Stimulated activated CD8-positive, alpha-beta memory T cell treated with anti-CD3 and anti-CD28 coated beads, Interleukin-12 subunit alpha, Interleukin-12 subunit beta, amount 100 ng/mL, for 1 hour (primary cell): ENCODE data around the gene UBA5.
A peak's percentile ranks its signal among the peaks of the same experiment; 100 is the strongest.
"Not testable (repeated sequence)": the region's sequence is repeated elsewhere in the genome, so short reads cannot be mapped to it uniquely, and the experiment has no call there.

Source experiments
- DNase-seq: peaks from one replicate; pipeline ENCODE4 v3.0.0-alpha.2; 2020; ENCODE audit warnings: low read depth

Gene UBA5

DNA sequence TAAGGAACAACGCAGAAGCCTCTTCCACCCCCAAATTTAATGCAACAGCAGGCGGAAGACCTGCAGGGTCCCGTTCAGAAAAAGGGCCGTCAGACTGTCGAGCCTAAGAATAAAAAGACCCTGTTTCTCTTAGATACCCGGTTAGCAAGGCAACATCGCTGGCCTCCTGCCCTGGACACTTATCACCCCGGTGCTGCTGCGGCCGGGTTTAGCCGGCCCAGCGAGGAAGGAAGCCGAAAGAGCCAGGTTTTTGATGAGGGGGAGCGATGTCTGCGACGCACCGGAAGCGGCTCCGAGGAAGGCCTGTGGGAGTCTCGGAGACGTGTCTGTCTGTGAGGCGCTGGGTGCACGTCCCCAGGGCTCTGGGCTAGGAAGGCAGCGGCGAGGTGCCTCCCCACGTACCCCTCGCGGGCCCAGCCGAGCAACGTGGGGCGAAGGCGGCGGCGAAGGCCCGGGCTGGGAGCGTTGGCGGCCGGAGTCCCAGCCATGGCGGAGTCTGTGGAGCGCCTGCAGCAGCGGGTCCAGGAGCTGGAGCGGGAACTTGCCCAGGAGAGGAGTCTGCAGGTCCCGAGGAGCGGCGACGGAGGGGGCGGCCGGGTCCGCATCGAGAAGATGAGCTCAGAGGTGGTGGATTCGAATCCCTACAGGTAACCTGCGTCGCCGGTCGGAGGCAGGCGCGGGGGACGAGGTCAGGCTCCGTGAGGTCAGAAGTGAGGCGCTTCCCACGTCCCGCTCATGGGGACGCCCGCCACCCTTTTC, at the start of gene UBA5:
Gene UBA5, plus strand, starts transcription at position 278 of the 759 bp plus-strand sequence. Its CDS starts 209 bp downstream, at position 487.
- DNase-seq = peak; percentile 43

DNA sequence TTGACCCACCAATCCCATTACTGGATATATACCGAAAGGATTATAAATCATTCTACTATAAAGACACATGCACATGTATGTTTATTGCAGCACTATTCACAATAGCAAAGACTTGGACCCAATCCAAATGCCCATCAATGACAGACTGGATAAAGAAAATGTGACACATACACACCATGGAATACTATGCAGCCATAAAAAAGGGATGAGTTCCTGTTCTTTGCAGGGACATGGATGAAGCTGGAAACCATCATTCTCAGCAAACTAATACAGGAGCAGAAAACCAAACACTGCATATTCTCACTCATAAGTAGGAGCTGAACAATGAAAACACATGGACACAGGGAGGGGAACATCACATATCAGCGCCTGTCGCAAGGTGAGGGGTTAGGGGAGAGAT, 44.8 kb upstream of the UBA5 start:
- not testable (repeated sequence) for DNase-seq

DNA sequence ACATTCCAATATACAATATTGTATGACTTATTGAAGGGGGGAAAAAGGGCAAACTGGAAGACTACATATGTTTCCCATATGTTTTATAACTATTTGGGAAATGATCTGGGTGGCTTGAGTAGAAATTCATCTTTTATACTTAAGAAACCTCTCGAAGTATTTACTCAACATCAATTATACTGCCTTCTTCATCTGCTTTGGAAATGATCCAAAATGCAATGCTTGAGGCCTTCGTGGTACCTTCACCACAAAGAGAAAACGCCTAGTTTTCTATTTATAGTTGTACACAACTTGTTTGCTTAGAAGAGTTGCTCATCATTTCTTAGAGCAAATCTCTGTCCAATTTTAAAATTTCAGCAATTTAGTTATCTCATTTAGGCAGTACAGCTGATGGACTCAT, 44.2 kb upstream of the UBA5 start:
- no peak for DNase-seq

DNA sequence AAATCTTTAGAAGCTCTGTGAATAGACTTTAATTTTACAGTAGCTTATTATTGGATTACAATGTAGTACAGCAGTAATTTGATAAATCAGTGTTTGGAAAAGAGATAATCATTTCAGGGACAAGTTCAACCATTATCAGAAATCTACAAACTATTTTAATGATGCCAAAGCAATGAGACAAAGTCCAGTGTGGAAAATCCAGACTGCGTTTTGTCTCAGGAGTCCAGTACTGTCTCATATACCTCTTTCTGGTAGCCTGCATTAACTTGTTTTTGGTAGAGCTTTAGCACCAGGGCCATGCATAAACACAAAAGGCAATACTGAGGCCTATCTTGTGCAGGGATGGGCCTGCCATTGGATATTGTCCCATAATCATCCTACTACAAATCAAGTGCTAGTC, 43.3 kb upstream of the UBA5 start:
- no peak for DNase-seq

DNA sequence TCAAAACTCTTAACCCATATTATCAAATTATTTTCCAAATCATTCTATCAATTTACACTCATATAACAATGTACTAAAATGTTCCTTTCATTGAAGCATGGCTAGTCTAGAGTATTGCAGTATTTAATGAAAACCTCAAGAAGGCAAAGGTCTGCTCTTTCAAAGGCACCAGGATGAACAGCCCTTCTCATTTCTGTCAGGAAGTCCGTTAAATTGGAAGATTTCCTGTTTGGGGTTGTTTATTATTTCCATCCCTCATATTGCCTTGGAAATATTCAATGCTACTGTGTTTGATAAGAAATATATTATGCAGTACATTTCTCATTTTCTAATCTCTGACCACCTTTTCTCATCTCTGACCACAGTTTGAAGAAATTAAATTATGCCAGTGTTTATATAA, 38.0 kb upstream of the UBA5 start:
- no peak for DNase-seq

DNA sequence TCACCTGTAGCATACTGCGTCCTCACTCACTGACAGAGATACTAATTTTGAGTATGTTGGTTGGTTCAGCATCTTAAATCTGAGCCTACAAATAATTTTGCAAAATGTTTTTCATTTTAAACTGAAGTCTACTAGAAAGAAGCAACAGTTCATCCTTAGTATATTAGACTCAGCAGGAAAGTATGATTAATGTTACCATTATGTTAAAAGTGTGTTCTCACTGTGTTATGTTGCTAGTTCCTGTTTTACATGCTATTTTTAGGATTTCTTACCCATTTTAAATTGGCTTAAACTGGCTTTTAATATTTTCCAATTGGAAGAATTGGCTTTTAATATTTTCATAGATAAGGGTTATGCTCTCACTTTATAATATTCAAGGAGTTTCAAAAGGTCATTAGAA, 37.4 kb upstream of the UBA5 start:
- DNase-seq = no peak

DNA sequence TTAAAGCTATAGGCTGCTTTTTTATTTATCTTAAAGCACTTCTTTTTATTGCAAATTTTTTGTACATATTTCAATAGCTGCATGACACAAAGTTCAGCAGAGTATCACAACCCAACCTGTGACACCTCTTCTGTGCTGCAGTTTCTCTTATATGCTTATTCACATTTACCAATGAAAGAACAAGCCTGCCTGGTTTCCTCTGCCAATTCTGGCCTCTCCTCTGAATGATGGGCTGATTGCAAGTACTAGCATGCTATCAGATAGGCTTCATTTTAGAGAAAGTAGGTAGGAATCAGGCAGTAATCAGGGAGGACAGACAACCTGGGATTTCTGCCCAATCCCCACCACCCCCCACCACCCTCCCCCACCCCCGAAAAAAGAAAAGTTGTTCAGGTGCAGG, 36.5 kb upstream of the UBA5 start:
- DNase-seq = no peak

DNA sequence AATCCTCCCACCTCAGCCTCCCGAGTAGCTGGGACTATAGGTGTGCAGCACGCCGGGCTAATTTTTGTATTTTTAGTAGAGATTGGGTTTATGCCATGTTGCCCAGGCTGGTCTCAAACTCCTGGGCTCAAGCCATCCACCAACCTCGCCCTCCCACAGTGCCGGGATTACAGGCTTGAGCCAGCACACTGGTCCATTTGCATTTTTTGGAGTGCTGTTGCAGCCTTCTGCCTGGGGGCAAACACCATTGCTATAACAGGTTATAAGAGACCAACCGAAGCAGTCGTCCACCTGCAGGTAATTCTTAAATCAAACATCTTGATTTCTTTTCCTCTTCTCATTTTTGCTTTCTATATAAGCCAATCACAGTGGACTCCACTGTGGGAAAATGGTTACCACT, 35.3 kb upstream of the UBA5 start:
- DNase-seq = no peak

DNA sequence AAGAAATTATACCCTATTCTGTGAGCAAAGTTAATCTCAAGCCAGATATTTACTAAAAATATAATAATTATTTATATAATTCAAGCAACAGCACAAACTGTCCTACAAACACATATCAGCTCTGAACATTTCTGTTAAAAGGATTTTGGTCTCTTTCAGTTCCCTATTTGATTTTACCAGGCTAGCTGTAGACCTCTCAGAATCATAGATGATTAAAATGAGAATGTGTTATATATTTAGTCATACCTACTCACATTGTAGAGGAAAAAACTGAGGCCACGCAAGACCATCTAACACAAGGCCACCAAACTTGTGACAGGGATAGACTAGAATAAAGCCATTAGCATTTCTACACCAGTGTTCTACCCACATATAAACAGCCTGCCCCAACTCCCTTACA, 34.5 kb upstream of the UBA5 start:
- no peak for DNase-seq

DNA sequence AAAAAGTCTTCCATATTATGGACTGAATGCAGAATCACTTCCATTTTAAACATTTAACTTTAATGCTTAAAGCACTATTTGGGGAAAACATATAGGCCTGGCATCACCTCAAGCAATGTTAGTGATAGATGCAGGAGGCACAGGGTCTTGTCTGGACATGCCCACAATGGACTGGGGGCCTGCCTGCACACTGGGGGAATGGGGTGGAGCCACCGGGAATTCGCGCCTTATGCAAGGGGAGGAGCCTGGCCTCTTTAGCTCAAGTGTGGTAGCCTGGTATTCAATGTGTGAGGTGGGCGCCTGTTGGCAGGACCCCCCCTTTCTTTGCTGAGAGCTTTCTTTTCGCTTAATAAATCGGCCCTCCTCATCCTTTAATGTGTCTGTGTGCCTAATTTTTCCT, 33.2 kb upstream of the UBA5 start:
- DNase-seq = no peak

DNA sequence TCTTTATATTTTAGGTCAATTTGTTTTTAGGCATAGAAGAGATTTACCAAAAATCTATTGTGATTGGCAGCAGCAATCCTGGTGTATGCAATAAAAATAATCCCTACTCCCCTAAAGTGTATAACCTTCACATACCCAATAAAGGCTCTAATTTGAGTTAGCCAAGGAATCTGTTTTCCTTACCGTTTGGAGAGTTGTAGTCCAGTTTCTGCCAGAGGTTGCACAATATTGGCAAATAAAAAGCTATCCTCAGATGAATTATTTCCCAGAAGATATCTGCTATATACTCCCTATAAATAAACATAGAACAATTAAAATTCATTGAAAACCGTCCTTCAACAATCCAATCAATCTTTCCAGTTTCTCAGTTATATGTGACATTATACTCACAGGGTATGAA, 32.0 kb upstream of the UBA5 start:
- DNase-seq = no peak

DNA sequence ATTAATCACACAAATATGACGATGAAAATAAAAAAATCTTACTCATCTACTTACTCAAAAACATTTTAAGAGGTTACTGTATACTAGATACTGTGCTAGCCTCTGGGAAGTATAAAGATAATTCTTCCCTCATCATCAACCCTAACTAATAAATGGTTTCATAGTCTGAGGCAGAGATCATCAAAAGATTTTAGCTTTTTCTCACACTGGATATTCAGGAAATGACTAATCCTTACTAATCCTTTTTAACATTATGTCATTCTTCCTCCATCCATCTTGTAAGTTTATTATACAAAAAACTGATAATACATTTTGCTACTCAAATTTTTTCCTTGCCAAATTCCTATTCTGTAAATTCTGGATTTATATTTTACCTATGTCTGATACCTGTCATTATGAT, 30.2 kb upstream of the UBA5 start:
- no peak for DNase-seq

DNA sequence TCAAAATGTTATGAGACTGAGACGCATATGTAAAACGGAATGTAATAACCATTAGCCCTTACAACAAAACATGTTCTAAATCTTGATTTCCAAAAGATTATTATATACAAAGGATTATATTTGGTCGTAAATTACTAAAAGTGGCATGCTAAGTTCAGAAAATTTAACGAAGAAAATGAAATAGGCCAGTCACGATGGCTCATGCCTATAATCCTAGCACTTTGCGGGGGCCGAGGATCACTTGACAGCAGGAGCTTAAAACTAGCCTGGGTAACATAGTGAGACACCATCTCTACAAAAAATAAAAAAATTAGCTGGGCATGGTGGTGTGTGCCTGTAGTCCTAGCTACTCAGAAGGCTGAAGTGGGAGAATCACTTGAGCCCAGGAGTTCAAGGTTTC, 29.5 kb upstream of the UBA5 start:
- DNase-seq = no peak

DNA sequence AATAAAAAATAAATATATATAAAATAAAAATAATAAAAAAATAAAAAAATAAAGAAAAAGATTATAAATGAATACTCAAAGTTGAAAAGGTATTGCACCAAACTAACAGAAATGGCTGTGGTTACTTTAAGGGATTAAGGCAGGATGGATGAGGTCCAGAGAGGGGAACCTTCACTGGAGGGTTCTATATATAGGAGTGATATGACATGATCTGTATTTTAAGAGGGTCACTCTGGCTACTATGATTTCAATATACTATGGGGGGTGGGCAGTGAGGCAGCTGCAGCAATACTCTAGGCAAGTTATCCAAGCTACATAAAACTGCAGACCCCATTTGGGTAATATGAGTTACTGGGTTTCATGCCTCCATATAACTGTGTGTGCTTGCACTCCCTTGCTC, 25.1 kb upstream of the UBA5 start:
- no peak for DNase-seq

DNA sequence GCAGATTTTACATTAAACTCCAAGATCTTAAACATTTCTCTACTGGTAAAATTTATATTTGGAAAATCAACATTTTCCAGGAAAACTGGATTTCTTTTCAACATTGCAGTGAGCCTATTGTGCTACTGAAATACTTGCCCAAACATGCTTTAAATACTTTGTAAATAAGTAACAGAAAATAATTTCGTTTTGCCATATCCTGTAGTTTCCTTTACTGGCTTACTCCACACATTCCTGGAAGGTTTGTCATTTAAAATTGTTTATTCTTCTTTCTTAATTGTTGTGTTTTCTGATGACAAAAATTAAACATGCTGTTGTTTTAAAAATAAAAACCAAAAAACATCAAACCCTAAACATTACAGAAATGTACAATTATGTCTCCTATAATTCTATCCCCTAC, 22.5 kb upstream of the UBA5 start:
- no peak for DNase-seq

DNA sequence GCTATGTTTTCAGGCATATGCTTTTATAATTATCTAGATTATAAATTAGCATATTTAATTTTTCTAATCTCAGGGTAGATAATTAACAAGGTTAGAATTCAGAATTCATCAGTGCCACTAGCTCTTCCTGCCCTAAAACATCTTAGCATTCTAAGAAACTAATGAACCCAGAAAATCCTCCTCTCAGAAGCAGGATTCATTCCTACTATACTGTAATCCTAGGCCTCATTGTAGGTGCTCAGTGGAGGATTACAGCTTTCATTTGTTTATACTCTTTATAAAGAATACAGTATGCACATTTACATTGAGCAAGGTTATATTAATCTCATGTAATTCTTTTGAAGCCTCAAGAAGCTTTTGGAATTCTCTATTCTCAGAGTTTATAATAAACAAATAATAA, 21.4 kb upstream of the UBA5 start:
- no peak for DNase-seq

DNA sequence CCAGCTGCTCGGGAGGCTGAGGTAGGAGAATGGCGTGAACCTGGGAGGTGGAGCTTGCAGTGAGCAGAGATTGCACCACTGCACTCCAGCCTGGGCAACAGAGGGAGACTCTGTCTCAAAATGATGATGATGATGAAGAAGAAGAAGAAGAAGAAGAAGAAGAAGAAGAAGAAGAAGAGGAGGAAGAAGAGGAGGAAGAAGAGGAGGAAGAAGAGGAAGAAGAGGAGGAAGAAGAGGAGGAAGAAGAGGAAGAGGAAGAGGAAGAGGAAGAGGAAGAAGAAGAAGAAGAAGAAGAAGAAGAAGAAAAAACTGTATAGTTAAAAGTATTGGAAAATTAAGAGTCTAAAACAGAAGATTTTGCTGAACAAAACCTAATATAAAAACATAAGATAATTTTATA, 18.7 kb upstream of the UBA5 start:
- not testable (repeated sequence) for DNase-seq

DNA sequence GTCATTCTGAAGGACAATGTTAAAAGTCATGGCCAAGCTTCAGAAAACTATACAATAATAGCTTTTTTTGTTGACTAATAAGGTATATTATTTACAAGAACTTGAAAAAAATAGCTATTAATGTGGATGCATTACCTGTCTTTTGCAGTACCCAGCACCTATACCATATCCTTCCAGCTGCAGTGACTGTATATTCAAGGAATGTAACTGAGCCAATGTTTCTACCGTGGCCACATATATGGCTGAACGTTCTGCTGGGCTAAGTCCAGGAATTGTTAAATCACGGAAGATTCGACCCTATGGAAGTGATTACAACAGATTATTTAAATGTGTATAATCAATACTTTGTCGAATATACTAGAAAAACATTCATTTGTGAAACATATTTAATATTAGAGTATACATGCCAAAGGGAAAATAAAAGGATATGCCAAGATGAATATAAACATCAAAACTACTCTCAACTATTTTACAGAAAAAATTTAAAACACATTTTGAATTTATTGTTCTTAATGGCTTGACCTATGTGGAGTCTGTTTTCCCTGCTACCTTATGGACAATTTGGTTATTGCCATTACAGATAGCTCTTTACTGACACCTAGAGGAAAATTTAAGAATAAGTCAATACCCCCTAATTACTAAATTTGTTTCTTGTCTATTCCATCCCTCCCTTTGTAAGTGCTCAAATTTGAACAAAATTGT, 18.1 kb upstream of the UBA5 start:
- DNase-seq = no peak

DNA sequence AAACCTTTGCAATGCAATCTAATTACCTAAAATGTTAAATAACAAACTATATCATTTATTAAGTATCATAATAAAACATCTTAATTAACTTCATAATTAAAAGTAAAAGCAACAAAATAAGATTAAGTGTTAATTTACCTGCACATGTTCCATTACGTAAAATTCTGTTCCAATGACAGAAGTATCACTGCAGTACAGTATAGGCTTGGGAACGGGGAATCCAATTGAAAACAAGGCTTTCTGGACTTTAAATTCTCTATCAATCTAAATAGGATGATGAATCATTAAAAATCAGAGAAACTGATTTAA, 17.6 kb upstream of the UBA5 start:
- DNase-seq = no peak

DNA sequence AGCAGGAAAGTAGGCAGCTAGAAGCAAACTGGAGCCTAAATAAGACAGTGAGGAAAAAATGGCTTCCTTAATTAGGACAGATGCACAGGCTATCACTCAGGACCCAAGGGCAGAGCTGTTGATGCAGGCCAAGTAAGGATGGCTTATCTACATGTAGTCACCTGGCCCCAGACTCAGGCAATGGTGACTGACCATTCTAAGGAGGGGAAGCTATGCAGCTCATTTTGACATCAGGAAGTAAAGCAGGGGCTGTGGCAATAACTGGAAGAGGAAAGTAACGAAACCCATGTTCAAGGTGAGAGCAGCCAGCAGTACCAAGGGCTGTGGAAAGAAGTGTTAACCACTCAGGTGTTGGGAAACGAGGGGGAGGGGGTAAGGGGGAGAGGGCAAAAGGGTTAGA, 16.8 kb upstream of the UBA5 start:
- DNase-seq = no peak

DNA sequence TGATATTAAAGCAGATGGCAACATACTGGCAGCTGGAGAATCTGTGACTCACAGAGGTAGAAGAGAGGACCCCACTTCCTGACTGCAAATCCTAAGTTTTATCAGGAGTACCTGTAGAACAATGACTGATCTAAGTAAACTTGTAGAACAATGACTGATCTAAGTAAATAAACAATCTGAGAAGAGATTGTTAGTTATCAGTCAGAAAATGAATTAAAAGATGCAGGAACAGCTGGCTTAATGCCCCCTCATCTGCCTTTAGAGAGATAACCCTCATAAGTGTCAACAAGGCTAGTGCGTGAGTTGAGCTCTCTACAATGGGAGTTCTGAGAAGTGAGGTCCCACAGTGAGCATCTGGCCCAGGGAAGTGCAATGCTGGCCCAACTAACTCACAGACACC, 15.1 kb upstream of the UBA5 start:
- no peak for DNase-seq

DNA sequence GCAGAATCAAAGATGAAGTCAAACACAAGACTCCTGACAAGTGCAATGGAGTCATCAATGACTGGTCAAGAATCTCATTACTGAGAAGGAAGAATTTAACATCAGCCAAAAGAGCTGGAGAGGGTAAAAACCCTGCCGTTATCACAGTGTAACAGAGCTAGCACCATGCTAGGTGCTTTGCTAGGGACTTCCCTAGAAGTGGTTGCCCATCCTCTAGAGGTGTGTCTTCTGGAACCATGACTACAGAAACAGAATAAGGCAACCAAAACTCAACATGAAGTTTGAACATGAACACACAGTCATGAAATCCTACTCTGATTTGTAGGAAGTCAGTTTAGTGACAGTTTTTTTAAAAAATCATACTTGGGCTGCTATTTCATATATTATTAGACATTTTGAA, 10.0 kb upstream of the UBA5 start:
- no peak for DNase-seq

DNA sequence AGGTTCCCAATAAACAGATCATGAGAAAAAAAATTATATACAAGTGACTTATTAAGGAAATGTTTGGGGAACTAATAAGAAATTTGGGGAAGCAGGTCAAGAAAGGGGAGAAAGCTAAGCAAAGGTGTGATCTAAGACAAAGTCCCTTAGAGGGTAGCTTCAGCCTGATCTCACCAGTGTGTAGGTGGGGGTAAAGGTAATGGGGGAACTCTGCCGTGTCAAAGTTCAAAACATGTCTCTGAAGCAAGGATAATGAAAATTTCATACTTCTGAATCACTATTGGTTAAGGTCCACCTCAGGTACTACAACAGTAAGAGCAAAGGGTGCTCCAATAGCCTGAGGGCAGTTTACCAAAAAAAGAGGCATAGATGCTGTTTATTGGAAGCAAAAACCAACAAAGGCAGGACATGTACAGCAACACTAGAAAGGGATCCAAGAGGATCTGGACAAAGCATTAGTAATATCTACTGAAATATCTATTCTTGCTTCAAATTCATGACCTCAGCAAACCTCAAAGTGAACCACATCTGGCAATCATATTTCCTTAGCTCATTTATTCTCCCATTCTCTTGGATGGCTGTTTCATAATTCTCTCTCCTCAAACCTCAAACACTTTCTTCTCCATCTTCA, 7.4 kb upstream of the UBA5 start:
- DNase-seq = no peak

DNA sequence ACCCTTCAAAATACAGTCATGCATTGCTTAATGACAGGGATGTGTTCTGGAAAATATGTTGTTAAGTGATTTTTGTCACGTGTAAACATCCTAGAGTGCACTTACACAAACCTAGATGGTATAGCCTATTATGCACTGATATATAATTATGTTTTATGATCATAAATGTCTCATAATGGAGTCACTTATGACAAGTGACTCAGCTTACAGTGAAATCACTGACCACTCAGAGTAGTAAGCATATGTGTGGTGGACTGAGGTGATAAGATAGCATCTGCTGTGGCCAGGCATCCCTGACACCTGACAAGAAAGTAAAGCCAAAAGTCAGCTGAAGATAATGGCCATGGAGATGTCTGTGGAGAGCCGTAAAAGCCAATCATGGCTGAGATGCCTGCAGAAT, 5.9 kb upstream of the UBA5 start:
- no peak for DNase-seq
